Endothelial cell of umbilical vein (primary cell): ENCODE measurements around the gene SIPA1. TPM values are rescaled to one million over a fixed set of nuclear protein-coding genes. Genes with fewer than 3 reads are reported as not detected.

Source experiments
- BruUV-seq: library from RNA; stranded (reverse); fragments of 400-500 nt; replicated peaks from 2 replicates; lab custom pipeline; 2021; lab: Mats Ljungman, UMichigan
- CTCF ChIA-PET: fragments of 300-600, 350-600 bp; sonication (Branson Sonifier 250); formaldehyde crosslinking; loops from one replicate; lab custom pipeline; 2021; ENCODE audit warnings: antibody characterized with exemption, inconsistent platforms; lab: Charles Lee
- POLR2A ChIA-PET: fragments of 300-600, 350-600 bp; sonication (Branson Sonifier 250); formaldehyde crosslinking; loops from one replicate; lab custom pipeline; 2021; ENCODE audit warnings: antibody characterized with exemption, inconsistent platforms; lab: Charles Lee
- DNase-seq: peaks from one replicate; pipeline ENCODE4 v3.0.0-alpha.2; 2011; ENCODE audit warnings: low read depth, low spot score
- FAIRE-seq: peaks from 2 replicates; lab custom pipeline; 2011; peaks lifted over from hg19 to GRCh38; lab: Jason Lieb, UNC
- H2AFZ ChIP-seq: 2 replicates; pipeline ENCODE4 v1.6.0; 2012; ENCODE audit warnings: low read depth, low read length, control low read depth, inconsistent platforms
- H3K27ac ChIP-seq: 2 replicates; pipeline ENCODE4 v1.5.1; 2011; ENCODE audit warnings: low read depth, mild to moderate bottlenecking, control low read depth, low read length, moderate library complexity; ENCODE audit not compliant: insufficient read depth
- H3K27me3 ChIP-seq, 2 experiments: 2 replicates each; pipeline versions ENCODE4 v1.6.0 to v1.6.1; 2011; ENCODE audit warnings: low read length in 2 of 2, mixed read lengths in 1 of 2; ENCODE audit not compliant: control insufficient read depth in 2 of 2, insufficient read depth in 2 of 2
- H3K36me3 ChIP-seq, 2 experiments: 2 replicates in 1 of 2; 3 replicates in 1 of 2; pipeline ENCODE4 v1.5.1; 2011; ENCODE audit warnings: low read length in 2 of 2, mild to moderate bottlenecking in 1 of 2, moderate library complexity in 1 of 2; ENCODE audit not compliant: control insufficient read depth in 2 of 2, insufficient read depth in 2 of 2; ENCODE audit errors: extremely low read depth in 1 of 2
- H3K4me1 ChIP-seq: 3 replicates; pipeline ENCODE4 v1.5.1; 2011; ENCODE audit warnings: mild to moderate bottlenecking, low read length; ENCODE audit not compliant: control insufficient read depth, insufficient read depth; ENCODE audit errors: extremely low read depth
- H3K4me2 ChIP-seq: 2 replicates; pipeline ENCODE4 v1.6.1; 2011; ENCODE audit warnings: low read length, control low read depth, mixed read lengths; ENCODE audit not compliant: insufficient read depth
- H3K4me3 ChIP-seq, 3 experiments: fragments of 200-600 bp in 1 of 3; sonication (generic), shearing (Covaris generic) in 1 of 3; replicated peaks in 1 of 3; 2 replicates each; pipeline ENCODE4 v1.5.1; 2011 to 2016; ENCODE audit warnings: control low read depth in 3 of 3, low read length in 3 of 3, mild to moderate bottlenecking in 2 of 3, inconsistent platforms in 1 of 3, low read depth in 1 of 3, moderate library complexity in 1 of 3; ENCODE audit not compliant: insufficient read depth in 1 of 3
- H3K79me2 ChIP-seq: 2 replicates; pipeline ENCODE4 v1.6.0; 2012; ENCODE audit warnings: low read length, inconsistent platforms; ENCODE audit not compliant: control insufficient read depth, insufficient read depth
- H3K9ac ChIP-seq: replicated peaks from 2 replicates; pipeline ENCODE3; 2011; ENCODE audit warnings: low read length, control low read depth; ENCODE audit not compliant: insufficient read depth; ENCODE audit errors: extremely low read depth
- H3K9me1 ChIP-seq: replicated peaks from 3 replicates; pipeline ENCODE4 v1.6.0; 2011; ENCODE audit warnings: mild to moderate bottlenecking, low read length; ENCODE audit not compliant: control insufficient read depth, insufficient read depth; ENCODE audit errors: extremely low read depth
- H3K9me3 ChIP-seq: replicated peaks from 2 replicates; pipeline ENCODE4 v1.5.1; 2012; ENCODE audit warnings: low read length, inconsistent platforms; ENCODE audit not compliant: control insufficient read depth, insufficient read depth
- H4K20me1 ChIP-seq: replicated peaks from 2 replicates; pipeline ENCODE3; 2011; ENCODE audit warnings: mild to moderate bottlenecking, low read length; ENCODE audit not compliant: control insufficient read depth, insufficient read depth; ENCODE audit errors: extremely low read depth
- EZH2 ChIP-seq: IDR thresholded peaks from 2 replicates; pipeline ENCODE4 v1.6.1; 2012; ENCODE audit warnings: borderline replicate concordance, low read depth, mild to moderate bottlenecking, moderate library complexity, low read length, inconsistent platforms; ENCODE audit not compliant: severe bottlenecking
- FOS ChIP-seq: IDR thresholded peaks from 2 replicates; pipeline ENCODE4 v1.6.1; 2011; ENCODE audit warnings: mild to moderate bottlenecking, low read length, moderate library complexity, borderline replicate concordance; ENCODE audit not compliant: insufficient read depth
- GATA2 ChIP-seq: IDR thresholded peaks from 2 replicates; pipeline ENCODE4 v1.7.0; 2011; ENCODE audit warnings: low read depth, mild to moderate bottlenecking, moderate library complexity, mixed read lengths, low read length; ENCODE audit not compliant: insufficient read length, insufficient read depth
- JUN ChIP-seq: IDR thresholded peaks from 2 replicates; pipeline ENCODE4 v1.6.1; 2011; ENCODE audit warnings: borderline replicate concordance, low read depth; ENCODE audit not compliant: insufficient read length, insufficient read depth
- MYC ChIP-seq: IDR thresholded peaks from one replicate; pipeline ENCODE4 v1.6.1; 2011; ENCODE audit warnings: mild to moderate bottlenecking, low read depth, low read length
- POLR2A ChIP-seq: IDR thresholded peaks from 2 replicates; pipeline ENCODE4 v1.6.1; 2012; ENCODE audit warnings: low read depth, mild to moderate bottlenecking, control low read depth, low read length
- POLR2AphosphoS5 ChIP-seq: IDR thresholded peaks from 2 replicates; pipeline ENCODE4 v1.6.1; 2012; ENCODE audit warnings: low read depth, mild to moderate bottlenecking, control low read depth, low read length, moderate library complexity; ENCODE audit not compliant: insufficient read depth
- dilution Hi-C: fragments of 300-500 bp; cut with MboI; formaldehyde crosslinking; loops from one replicate; pipeline ENCODE4 v1.15.0; 2019; ENCODE audit warnings: low sequenced_read_pairs; ENCODE audit not compliant: extremely low pct_ligation_motif_present
- intact Hi-C: fragments of 100-400 bp; cut with micrococcal nuclease; formaldehyde crosslinking; loops from one replicate; pipeline ENCODE4 v1.10.0; 2022
- polyA plus RNA-seq, 4 experiments: library from polyadenylated mRNA; depleted of rRNA in 3 of 4; stranded (reverse) in 3 of 4; unstranded in 1 of 4; fragments of >200 nt; gene quantifications; 2 replicates each; pipeline versions ENCODE4 v1.2.1 to v1.2.3, GENCODE V29; 2011 to 2012; ENCODE audit warnings: missing spikeins in 1 of 4
- total RNA-seq: library from RNA; stranded (reverse); gene quantifications from 2 replicates; pipeline ENCODE4 v1.2.3, GENCODE V29; 2021
- TF ChIP-seq, protein P1 (sequence below), 2 donors: IDR thresholded peaks; 1 replicate in 1 of 2; 2 replicates in 1 of 2; pipeline ENCODE4 v1.5.1; 2011; ENCODE audit warnings: low read length in 2 of 2, mild to moderate bottlenecking in 2 of 2, moderate library complexity in 2 of 2, control low read depth in 1 of 2, inconsistent platforms in 1 of 2, low read depth in 1 of 2; ENCODE audit not compliant: insufficient read depth in 1 of 2; ENCODE audit errors: extremely low read depth in 1 of 2
- TF ChIP-seq, protein P2 (sequence below): IDR thresholded peaks from 2 replicates; pipeline ENCODE4 v1.6.1; 2011; ENCODE audit not compliant: insufficient read depth, insufficient read length

SIPA1 gene
- total and polyA plus RNA-seq, 2 donors (not counting 3 experiments of a cell fraction or from before 2014, with no cell fraction given) = 67.5 to 119 TPM

DNA sequence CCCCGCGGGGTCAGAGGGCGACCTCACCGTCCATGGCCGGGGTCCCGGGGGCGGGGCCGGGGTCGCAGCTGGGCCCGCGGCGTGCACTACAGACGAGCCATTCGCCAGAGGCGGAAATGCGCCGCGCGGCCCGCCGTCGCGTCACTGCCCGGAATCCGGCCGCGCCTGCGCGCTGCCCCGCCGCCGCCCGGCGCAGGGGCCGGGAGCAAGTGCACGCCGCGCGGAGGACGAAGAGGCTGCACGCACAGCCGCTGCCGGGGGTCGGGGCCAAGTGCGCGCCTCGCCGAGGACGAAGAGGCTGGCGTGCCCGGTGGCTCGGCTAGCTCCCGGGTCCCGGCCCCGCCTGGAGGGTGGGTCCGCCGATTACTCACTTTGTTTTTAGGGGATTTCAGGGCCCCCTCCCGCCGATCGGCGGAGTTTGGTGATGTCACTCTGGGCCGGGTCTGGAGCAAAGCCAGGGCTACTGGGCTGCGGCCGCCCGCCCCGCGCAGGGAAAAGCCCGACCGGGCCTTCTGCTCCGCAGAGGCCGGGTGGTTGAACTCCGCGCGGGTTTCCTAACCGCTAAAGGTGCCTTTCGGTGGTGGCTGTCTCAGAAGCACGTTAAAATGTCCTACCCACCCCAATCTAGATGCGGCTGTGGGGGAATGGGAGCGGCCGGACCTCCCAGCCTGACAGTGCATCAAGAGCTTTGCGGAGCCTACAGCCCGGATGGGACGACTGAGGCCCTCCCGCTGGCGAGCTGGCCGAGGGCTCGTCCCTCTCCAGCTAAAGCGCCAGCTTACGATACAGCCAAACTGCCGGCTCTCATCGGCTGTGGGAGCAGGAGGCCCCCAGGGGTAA is 25.1 kb downstream of the SIPA1 start, which contains the start of gene RELA:
TSS of gene RELA (minus strand) at position 118 of the 840 bp plus-strand sequence. CDS start at position 34, 84 bp downstream.
- dilution Hi-C loops (no loop called here), intact Hi-C loops (loop anchor here (1.0 kb wide), 3 partner anchors 10 to 49 kb away; partner anchors contain the start of genes KAT5 and SIPA1)
- BruUV-seq = TSS peak; percentile 84
- Histone ChIP-seq H3K79me2 (peaks cover 36% of the 10 kb centered on the region), H3K27me3 (no peaks in the 10 kb centered on the region), H3K4me1 (peaks cover 18% of the 10 kb centered on the region), H2AFZ (peak within 1 kb of the TSS; percentile 62), H3K4me2 (peak within 1 kb of the TSS; percentile 75), H3K27ac (peak within 1 kb of the TSS; percentile 91), H3K4me3 (peak within 1 kb of the TSS; percentile 34 to 94 (median 77)), H4K20me1 (no peaks in the 10 kb centered on the region), H3K9me1 (no peaks in the 10 kb centered on the region), H3K9ac (peak within 1 kb of the TSS; percentile 90), H3K36me3 (peaks cover 12 to 32% of the 10 kb centered on the region in 2 experiments), H3K9me3 (no peaks in the 10 kb centered on the region)
- CTCF ChIA-PET = interaction anchor here (0.7 to 1.9 kb wide), 9 partner anchors 10 to 326 kb away, joined by 3 to 14 read pairs (median 4); partner anchors contain the start of genes FAM89B, KAT5, RNASEH2C and SIPA1
- DNase-seq = peak; percentile 92
- FAIRE-seq = peak; percentile 87
- POLR2A ChIA-PET = interaction anchor here (0.6 to 2.6 kb wide), 7 partner anchors 10 to 340 kb away, joined by 3 to 19 read pairs (median 4); partner anchors contain the start of genes RNASEH2C and SIPA1
- TF ChIP-seq, protein P1, sequence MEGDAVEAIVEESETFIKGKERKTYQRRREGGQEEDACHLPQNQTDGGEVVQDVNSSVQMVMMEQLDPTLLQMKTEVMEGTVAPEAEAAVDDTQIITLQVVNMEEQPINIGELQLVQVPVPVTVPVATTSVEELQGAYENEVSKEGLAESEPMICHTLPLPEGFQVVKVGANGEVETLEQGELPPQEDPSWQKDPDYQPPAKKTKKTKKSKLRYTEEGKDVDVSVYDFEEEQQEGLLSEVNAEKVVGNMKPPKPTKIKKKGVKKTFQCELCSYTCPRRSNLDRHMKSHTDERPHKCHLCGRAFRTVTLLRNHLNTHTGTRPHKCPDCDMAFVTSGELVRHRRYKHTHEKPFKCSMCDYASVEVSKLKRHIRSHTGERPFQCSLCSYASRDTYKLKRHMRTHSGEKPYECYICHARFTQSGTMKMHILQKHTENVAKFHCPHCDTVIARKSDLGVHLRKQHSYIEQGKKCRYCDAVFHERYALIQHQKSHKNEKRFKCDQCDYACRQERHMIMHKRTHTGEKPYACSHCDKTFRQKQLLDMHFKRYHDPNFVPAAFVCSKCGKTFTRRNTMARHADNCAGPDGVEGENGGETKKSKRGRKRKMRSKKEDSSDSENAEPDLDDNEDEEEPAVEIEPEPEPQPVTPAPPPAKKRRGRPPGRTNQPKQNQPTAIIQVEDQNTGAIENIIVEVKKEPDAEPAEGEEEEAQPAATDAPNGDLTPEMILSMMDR (IDR thresholded peaks at IDR 0.05; ENCODE audit: extremely low read depth in 1 of 2, insufficient read depth in 1 of 2, low read depth in 1 of 2, low read length in 2 of 2) = no peak
- TF ChIP-seq JUN = no peak
- TF ChIP-seq MYC = no peak
- TF ChIP-seq FOS = peak; percentile 58
- peak; percentile 87 for TF ChIP-seq POLR2A
- TF ChIP-seq, protein P2, sequence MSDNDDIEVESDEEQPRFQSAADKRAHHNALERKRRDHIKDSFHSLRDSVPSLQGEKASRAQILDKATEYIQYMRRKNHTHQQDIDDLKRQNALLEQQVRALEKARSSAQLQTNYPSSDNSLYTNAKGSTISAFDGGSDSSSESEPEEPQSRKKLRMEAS = peak; percentile 1
- TF ChIP-seq EZH2 = no peak
- TF ChIP-seq GATA2 = no peak
- TF ChIP-seq POLR2AphosphoS5 = peak; percentile 89
